PC-3 (cell line): ENCODE results near the gene MED12L. TPM values are rescaled to one million over a fixed set of nuclear protein-coding genes. Genes with fewer than 3 reads are reported as not detected.
A peak's percentile ranks its signal among the peaks of the same experiment; 100 is the strongest.
"Not testable (repeated sequence)": the region's sequence is repeated elsewhere in the genome, so short reads cannot be mapped to it uniquely, and the experiment has no call there.

Experiments used
- ATAC-seq: fragments of 200-7000 bp; cut with Tn5 transposase; 2 replicates; pipeline ENCODE4 v1.9.1; 2020; ENCODE audit warnings: mild to moderate bottlenecking, moderate library complexity
- BruUV-seq: library from RNA; stranded (reverse); fragments of 400-500 nt; replicated peaks from 2 replicates; lab custom pipeline; 2021; lab: Mats Ljungman, UMichigan
- CTCF ChIA-PET: fragments of 300-600 bp; sonication (Branson Sonifier 250); formaldehyde crosslinking; loops from one replicate; lab custom pipeline; 2022; ENCODE audit warnings: antibody characterized with exemption; lab: Charles Lee
- POLR2A ChIA-PET: fragments of 300-600 bp; sonication (Branson Sonifier 250); formaldehyde crosslinking; loops from one replicate; lab custom pipeline; 2022; ENCODE audit warnings: antibody characterized with exemption; ENCODE audit not compliant: unreplicated experiment; lab: Charles Lee
- DNase-seq: peaks from one replicate; pipeline ENCODE4 v3.0.0-alpha.2; 2015
- H2AFZ ChIP-seq: fragments of 300-600 bp; sonication (generic); 2 replicates; pipeline ENCODE4 v1.6.0; 2016; ENCODE audit warnings: antibody characterized with exemption, low read length
- H3F3A ChIP-seq: fragments of 300-600 bp; sonication (generic); one replicate; pipeline ENCODE4 v1.6.0; 2017; ENCODE audit warnings: antibody characterized with exemption, low read length, control low read depth, mild to moderate bottlenecking; ENCODE audit not compliant: unreplicated experiment
- H3K27ac ChIP-seq: fragments of 300-600 bp; sonication (generic); 2 replicates; pipeline ENCODE4 v1.5.1; 2016; ENCODE audit warnings: mild to moderate bottlenecking, low read length
- H3K27me3 ChIP-seq: fragments of 300-600 bp; sonication (generic); 2 replicates; pipeline ENCODE4 v1.6.1; 2016; ENCODE audit warnings: low read length, mixed read lengths
- H3K36me3 ChIP-seq: fragments of 300-600 bp; sonication (generic); 2 replicates; pipeline ENCODE4 v1.6.1; 2016; ENCODE audit warnings: low read depth, mixed run types, low read length, mixed read lengths
- H3K4me1 ChIP-seq: fragments of 300-600 bp; sonication (generic); 2 replicates; pipeline ENCODE4 v1.5.1; 2016; ENCODE audit warnings: low read length; ENCODE audit not compliant: insufficient read depth
- H3K4me2 ChIP-seq: fragments of 300-600 bp; sonication (generic); 2 replicates; pipeline ENCODE4 v1.6.0; 2016; ENCODE audit warnings: low read length
- H3K4me3 ChIP-seq: fragments of 300-600 bp; sonication (generic); 2 replicates; pipeline ENCODE4 v1.5.1; 2016; ENCODE audit warnings: mild to moderate bottlenecking, low read length, mixed read lengths
- H3K79me2 ChIP-seq: fragments of 300-600 bp; sonication (generic); 2 replicates; pipeline ENCODE4 v1.6.1; 2017; ENCODE audit warnings: low read length, mixed read lengths
- H3K9ac ChIP-seq: fragments of 300-600 bp; sonication (generic); 2 replicates; pipeline ENCODE4 v1.6.0; 2016; ENCODE audit warnings: mild to moderate bottlenecking, low read length
- H3K9me2 ChIP-seq: fragments of 300-600 bp; sonication (generic); replicated peaks from 2 replicates; pipeline ENCODE4 v1.6.1; 2016; ENCODE audit warnings: mixed run types, low read length, mixed read lengths
- H3K9me3 ChIP-seq: fragments of 300-600 bp; sonication (generic); 2 replicates; pipeline ENCODE4 v1.6.1; 2016; ENCODE audit warnings: low read length, mixed read lengths
- H4K20me1 ChIP-seq: fragments of 300-600 bp; sonication (generic); 2 replicates; pipeline ENCODE4 v1.6.1; 2016; ENCODE audit warnings: low read length, mixed read lengths
- EZH2 ChIP-seq: fragments of 300-600 bp; sonication (generic); IDR thresholded peaks from one replicate; pipeline ENCODE4 v1.6.1; 2017; ENCODE audit warnings: antibody characterized with exemption, mild to moderate bottlenecking, low read length; ENCODE audit not compliant: unreplicated experiment
- EZH2phosphoT487 ChIP-seq: fragments of 300-600 bp; sonication (generic); IDR thresholded peaks from 2 replicates; pipeline ENCODE4 v1.6.1; 2018; ENCODE audit warnings: mild to moderate bottlenecking, antibody characterized with exemption, low read length, borderline replicate concordance
- intact Hi-C: fragments of 100-400 bp; cut with micrococcal nuclease; formaldehyde crosslinking; loops from 2 replicates; pipeline ENCODE4 v1.9.0; 2023
- total RNA-seq: library from RNA; depleted of rRNA; stranded (reverse); fragments of >200 nt; gene quantifications from 2 replicates; pipeline ENCODE4 v1.2.3, GENCODE V29; 2014
- TF ChIP-seq, protein P1 (sequence below): fragments of 300-600 bp; sonication (generic); conservative IDR thresholded peaks from 2 replicates; pipeline ENCODE4 v1.5.1; 2017; ENCODE audit warnings: antibody characterized with exemption, low read depth, mild to moderate bottlenecking, low read length

MED12L gene
- total RNA-seq, 1 experiment from 2014 or later: 0.55 TPM

- Histone ChIP-seq H3K79me2 (no peaks in the 10 kb centered on the region), H4K20me1 (no peaks in the 10 kb centered on the region), H3K4me2 (no peak overlapping the region), H3K9me2 (no peaks in the 10 kb centered on the region), H3K9ac (no peak overlapping the region), H3K27ac (no peak overlapping the region), H3K4me3 (no peak overlapping the region), H3K27me3 (no peaks in the 10 kb centered on the region), H3K36me3 (no peaks in the 10 kb centered on the region), H2AFZ (no peak overlapping the region), H3K4me1 (peaks cover 13% of the 10 kb centered on the region), H3K9me3 (no peaks in the 10 kb centered on the region), H3F3A (no peaks in the 10 kb centered on the region)
- intact Hi-C loops: no loop called here
- ATAC-seq: no peak
- ChIA-PET POLR2A (no interaction called here), CTCF (no interaction called here)
- TF ChIP-seq, protein P1, sequence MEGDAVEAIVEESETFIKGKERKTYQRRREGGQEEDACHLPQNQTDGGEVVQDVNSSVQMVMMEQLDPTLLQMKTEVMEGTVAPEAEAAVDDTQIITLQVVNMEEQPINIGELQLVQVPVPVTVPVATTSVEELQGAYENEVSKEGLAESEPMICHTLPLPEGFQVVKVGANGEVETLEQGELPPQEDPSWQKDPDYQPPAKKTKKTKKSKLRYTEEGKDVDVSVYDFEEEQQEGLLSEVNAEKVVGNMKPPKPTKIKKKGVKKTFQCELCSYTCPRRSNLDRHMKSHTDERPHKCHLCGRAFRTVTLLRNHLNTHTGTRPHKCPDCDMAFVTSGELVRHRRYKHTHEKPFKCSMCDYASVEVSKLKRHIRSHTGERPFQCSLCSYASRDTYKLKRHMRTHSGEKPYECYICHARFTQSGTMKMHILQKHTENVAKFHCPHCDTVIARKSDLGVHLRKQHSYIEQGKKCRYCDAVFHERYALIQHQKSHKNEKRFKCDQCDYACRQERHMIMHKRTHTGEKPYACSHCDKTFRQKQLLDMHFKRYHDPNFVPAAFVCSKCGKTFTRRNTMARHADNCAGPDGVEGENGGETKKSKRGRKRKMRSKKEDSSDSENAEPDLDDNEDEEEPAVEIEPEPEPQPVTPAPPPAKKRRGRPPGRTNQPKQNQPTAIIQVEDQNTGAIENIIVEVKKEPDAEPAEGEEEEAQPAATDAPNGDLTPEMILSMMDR: no peak
- TF ChIP-seq EZH2 (no peak), EZH2phosphoT487 (no peak)
- peak; percentile 39 for DNase-seq
- BruUV-seq: no TSS peak
Measured at GRCh38 chr3:151236736-151237135, 151.3 kb downstream of the MED12L start.

DNA sequence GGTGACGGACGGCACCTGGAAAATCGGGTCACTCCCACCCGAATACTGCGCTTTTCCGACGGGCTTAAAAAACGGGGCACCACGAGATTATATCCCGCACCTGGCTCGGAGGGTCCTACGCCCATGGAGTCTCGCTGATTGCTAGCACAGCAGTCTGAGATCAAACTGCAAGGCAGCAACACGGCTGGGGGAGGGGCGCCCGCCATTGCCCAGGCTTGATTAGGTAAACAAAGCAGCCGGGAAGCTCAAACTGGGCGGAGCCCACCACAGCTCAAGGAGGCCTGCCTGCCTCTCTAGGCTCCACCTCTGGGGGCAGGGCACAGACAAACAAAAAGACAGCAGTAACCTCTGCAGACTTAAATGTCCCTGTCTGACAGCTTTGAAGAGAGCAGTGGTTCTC is 156.5 kb downstream of the MED12L start:
- H4K20me1 ChIP-seq, H3K9me2 ChIP-seq, POLR2A ChIA-PET, H3K4me3 ChIP-seq, H3K27ac ChIP-seq, H3F3A ChIP-seq, H3K36me3 ChIP-seq, DNase-seq, ATAC-seq, H3K9ac ChIP-seq, H2AFZ ChIP-seq, intact Hi-C loops, H3K9me3 ChIP-seq, H3K27me3 ChIP-seq, H3K4me2 ChIP-seq, H3K79me2 ChIP-seq, CTCF ChIA-PET, BruUV-seq: not testable (repeated sequence)
- peaks cover 13% of the 10 kb centered on the region for H3K4me1 ChIP-seq

GRCh38 chr3:151248772-151249337 is 163.4 kb downstream of the MED12L start:
- Histone ChIP-seq H2AFZ (no peak overlapping the region), H3K9ac (no peak overlapping the region), H3K27me3 (no peaks in the 10 kb centered on the region; the same call in 1 of the 2 replicates), H3K79me2 (no peaks in the 10 kb centered on the region), H3K36me3 (no peaks in the 10 kb centered on the region), H3K4me2 (no peak overlapping the region), H3K4me1 (no peaks in the 10 kb centered on the region; the same call in 1 of the 2 replicates), H3F3A (no peaks in the 10 kb centered on the region), H4K20me1 (no peaks in the 10 kb centered on the region), H3K9me2 (no peaks in the 10 kb centered on the region), H3K27ac (no peak overlapping the region), H3K9me3 (no peaks in the 10 kb centered on the region), H3K4me3 (no peak overlapping the region)
- no peak for DNase-seq
- no TSS peak for BruUV-seq
- POLR2A ChIA-PET: no interaction called here
- TF ChIP-seq EZH2phosphoT487: no peak
- no peak for TF ChIP-seq EZH2
- TF ChIP-seq, protein P1: no peak
- CTCF ChIA-PET: no interaction called here
- intact Hi-C loops: no loop called here
- no peak for ATAC-seq
